Inflammatory macrophage (primary cell): ENCODE results near the gene NPTN.
"Not testable (repeated sequence)": the region's sequence is repeated elsewhere in the genome, so short reads cannot be mapped to it uniquely, and the experiment has no call there.

Experiments
- DNase-seq, 2 donors: peaks; one replicate each; pipeline ENCODE4 v3.0.0-alpha.2; 2020 to 2022
- total RNA-seq, 18 experiments: gene quantifications; one replicate each; lab custom pipeline; 2026; ENCODE audit warnings: mixed read lengths in 6 of 18, inconsistent platforms in 2 of 18; lab: John Stamatoyannopoulos, UW

Gene NPTN
- 152 to 237 (median 192) reads per million in 18 experiments for total RNA-seq

GRCh38 chr15:73633111-73633990 lies at the start of gene NPTN:
Gene NPTN, minus strand, starts transcription at chr15:73633389. Its CDS starts 174 bp downstream, at chr15:73633215.
- DNase-seq, result peak; percentile 99

- DNase-seq, result no peak
Measured at GRCh38 chr15:73682600-73683090, 49.5 kb upstream of the NPTN start.

GRCh38 chr15:73681856-73682599 lies 48.8 kb upstream of the NPTN start:
- no peak for DNase-seq

GRCh38 chr15:73681063-73681462 lies 47.9 kb upstream of the NPTN start:
- DNase-seq, result no peak

- no peak for DNase-seq
Measured at GRCh38 chr15:73680549-73680948, 47.4 kb upstream of the NPTN start.

GRCh38 chr15:73679964-73680363 lies 46.8 kb upstream of the NPTN start:
- no peak for DNase-seq

- DNase-seq, result no peak
Measured at GRCh38 chr15:73679180-73679579, 46.0 kb upstream of the NPTN start.

GRCh38 chr15:73678498-73678897 lies 45.3 kb upstream of the NPTN start:
- no peak for DNase-seq

GRCh38 chr15:73677733-73678132 lies 44.5 kb upstream of the NPTN start:
- no peak for DNase-seq

- peak; percentile 62 to 64 for DNase-seq
Measured at GRCh38 chr15:73677146-73677607, 44.0 kb upstream of the NPTN start.

GRCh38 chr15:73674587-73674986 lies 41.4 kb upstream of the NPTN start:
- no peak for DNase-seq

- DNase-seq, result no peak
Measured at GRCh38 chr15:73660455-73660854, 27.3 kb upstream of the NPTN start.

- no peak for DNase-seq
Measured at GRCh38 chr15:73658645-73659044, 25.5 kb upstream of the NPTN start.

GRCh38 chr15:73655724-73656123 lies 22.5 kb upstream of the NPTN start:
- no peak for DNase-seq

- DNase-seq, result no peak
Measured at GRCh38 chr15:73654659-73655058, 21.5 kb upstream of the NPTN start.

- peak; percentile 22 to 53 for DNase-seq
Measured at GRCh38 chr15:73650416-73651126, 17.4 kb upstream of the NPTN start.

GRCh38 chr15:73648014-73648295 lies 14.8 kb upstream of the NPTN start:
- no peak for DNase-seq

GRCh38 chr15:73647259-73648013 lies 14.2 kb upstream of the NPTN start:
- no peak for DNase-seq

- not testable (repeated sequence) for DNase-seq
Measured at GRCh38 chr15:73639464-73639863, 6.3 kb upstream of the NPTN start.

- DNase-seq, result no peak
Measured at GRCh38 chr15:73637527-73637926, 4.3 kb upstream of the NPTN start.

- DNase-seq, result no peak
Measured at GRCh38 chr15:73633991-73634495, 854 bp upstream of the NPTN start.

GRCh38 chr15:73632670-73633058 lies 525 bp downstream of the NPTN start:
- peak in 1 of 2 donors; percentile 7 for DNase-seq
